HepG2 (cell line): ENCODE data around the gene TAS2R13. TPM values are rescaled to one million over a fixed set of nuclear protein-coding genes. Genes with fewer than 3 reads are reported as not detected.

Source experiments
- ATAC-seq: fragments of 200-7000 bp; cut with Tn5 transposase; 3 replicates; pipeline ENCODE4 v1.9.1; 2020; ENCODE audit warnings: mild to moderate bottlenecking, moderate library complexity
- BruUV-seq: library from RNA; stranded (reverse); fragments of 400-500 nt; replicated peaks from 2 replicates; lab custom pipeline; 2021; lab: Mats Ljungman, UMichigan
- CTCF ChIA-PET: fragments of 300-600 bp; formaldehyde crosslinking; extraction: SDS; loops from one replicate; lab custom pipeline; 2021; ENCODE audit warnings: low total read pairs, inconsistent platforms, low intra/inter-chr PET ratio; lab: Yijun Ruan, JAX
- POLR2A ChIA-PET: fragments of 350-600 bp; sonication (Branson Sonifier 250); formaldehyde crosslinking; loops from one replicate; lab custom pipeline; 2020; ENCODE audit warnings: antibody characterized with exemption, inconsistent platforms; lab: Yijun Ruan, JAX
- DNase-seq: peaks from one replicate; pipeline ENCODE4 v3.0.0-alpha.2; 2015; ENCODE audit warnings: low spot score
- FAIRE-seq: peaks from 3 replicates; lab custom pipeline; 2011; peaks lifted over from hg19 to GRCh38; lab: Jason Lieb, UNC
- H2AFZ ChIP-seq: one replicate; pipeline ENCODE4 v1.6.1; 2011; ENCODE audit warnings: low read length, inconsistent platforms
- H3K27ac ChIP-seq: fragments of 300-600 bp; 3 replicates; pipeline ENCODE4 v1.8.0; 2011; ENCODE audit warnings: mixed run types, mild to moderate bottlenecking, mixed read lengths, low read length, inconsistent platforms; ENCODE audit not compliant: insufficient read depth; ENCODE audit errors: extremely low read length
- H3K27me3 ChIP-seq, 2 experiments: fragments of 200-600 bp in 1 of 2; 2 replicates in 1 of 2; 3 replicates in 1 of 2; pipeline versions ENCODE4 v1.6.0 to v1.8.0; 2011; ENCODE audit warnings: low read length in 2 of 2, mild to moderate bottlenecking in 2 of 2, moderate library complexity in 2 of 2, inconsistent platforms in 1 of 2; ENCODE audit not compliant: insufficient read depth in 2 of 2, control insufficient read depth in 1 of 2
- H3K36me3 ChIP-seq, 2 experiments: fragments of 200-600 bp in 1 of 2; replicated peaks in 1 of 2; 2 replicates in 1 of 2; 3 replicates in 1 of 2; pipeline versions ENCODE4 v1.5.1 to v1.8.0; 2011; ENCODE audit warnings: low read length in 2 of 2, inconsistent platforms in 1 of 2; ENCODE audit not compliant: insufficient read depth in 2 of 2, control insufficient read depth in 1 of 2
- H3K4me1 ChIP-seq: 2 replicates; pipeline ENCODE4 v1.5.1; 2012; ENCODE audit warnings: low read length, inconsistent platforms; ENCODE audit not compliant: insufficient read depth
- H3K4me2 ChIP-seq: 2 replicates; pipeline ENCODE4 v1.6.0; 2011; ENCODE audit warnings: low read depth, low read length, inconsistent platforms
- H3K4me3 ChIP-seq, 3 experiments: fragments of 200-600 bp in 1 of 3; sonication (generic), shearing (Covaris generic) in 1 of 3; replicated peaks in 1 of 3; 2 replicates each; pipeline ENCODE4 v1.5.1; 2011 to 2016; ENCODE audit warnings: low read length in 3 of 3, inconsistent platforms in 2 of 3, low read depth in 2 of 3, mild to moderate bottlenecking in 2 of 3, control low read depth in 1 of 3, mixed read lengths in 1 of 3; ENCODE audit not compliant: insufficient read depth in 1 of 3
- H3K79me2 ChIP-seq: one replicate; pipeline ENCODE4 v1.6.1; 2011; ENCODE audit warnings: low read length, inconsistent platforms; ENCODE audit not compliant: insufficient read depth
- H3K9ac ChIP-seq: 2 replicates; pipeline ENCODE4 v1.6.0; 2011; ENCODE audit warnings: mild to moderate bottlenecking, low read depth, low read length, inconsistent platforms; ENCODE audit not compliant: insufficient read depth
- H3K9me3 ChIP-seq: 2 replicates; pipeline ENCODE4 v1.5.1; 2012; ENCODE audit warnings: mild to moderate bottlenecking, low read length
- H4K20me1 ChIP-seq: 2 replicates; pipeline ENCODE4 v1.6.0; 2011; ENCODE audit warnings: inconsistent platforms, mild to moderate bottlenecking, low read length, moderate library complexity; ENCODE audit not compliant: insufficient read depth
- ADNP ChIP-seq: sonication (generic); formaldehyde crosslinking; IDR thresholded peaks from 2 replicates; pipeline ENCODE4 v1.4.0; 2020; ENCODE audit warnings: missing genetic modification reagents
- AKAP8 ChIP-seq: sonication (generic); formaldehyde crosslinking; IDR thresholded peaks from 2 replicates; pipeline ENCODE4 v1.5.1; 2020; ENCODE audit warnings: mild to moderate bottlenecking, missing genetic modification reagents
- BORCS8-MEF2B ChIP-seq: sonication (generic); formaldehyde crosslinking; IDR thresholded peaks from 2 replicates; pipeline ENCODE4 v1.8.0; 2022; ENCODE audit warnings: mild to moderate bottlenecking, missing genetic modification reagents
- CC2D1A ChIP-seq: sonication (generic); formaldehyde crosslinking; IDR thresholded peaks from 2 replicates; pipeline ENCODE4 v1.8.1; 2023; ENCODE audit warnings: mild to moderate bottlenecking, missing genetic modification reagents
- EP300 ChIP-seq, 3 experiments: sonication (generic) in 1 of 3; formaldehyde crosslinking in 1 of 3; IDR thresholded peaks; 2 replicates each; pipeline versions ENCODE4 v1.5.1 to v1.6.1; 2011 to 2020; ENCODE audit warnings: low read depth in 2 of 3, low read length in 2 of 3, borderline replicate concordance in 1 of 3, improper control_type of control experiment in 1 of 3, mild to moderate bottlenecking in 1 of 3, missing genetic modification reagents in 1 of 3, moderate library complexity in 1 of 3
- HDAC6 ChIP-seq: fragments of 200-600 bp; sonication (generic); IDR thresholded peaks from 2 replicates; pipeline ENCODE4 v1.7.0; 2017; ENCODE audit warnings: mild to moderate bottlenecking, antibody characterized with exemption, low read length, low read depth
- MEF2D ChIP-seq: sonication (generic); formaldehyde crosslinking; IDR thresholded peaks from 2 replicates; pipeline ENCODE4 v1.5.1; 2020; ENCODE audit warnings: mild to moderate bottlenecking, missing genetic modification reagents
- PAF1 ChIP-seq: IDR thresholded peaks from 2 replicates; pipeline ENCODE4 v1.6.1; 2016; ENCODE audit warnings: missing genetic modification reagents, missing compliant biosample characterization
- RFX1 ChIP-seq: fragments of 450-650 bp; IDR thresholded peaks from 2 replicates; pipeline ENCODE4 v1.6.1; 2017
- SRSF9 ChIP-seq: fragments of 200-400 bp; formaldehyde crosslinking; IDR thresholded peaks from 2 replicates; pipeline ENCODE4 v1.6.1; 2018; ENCODE audit warnings: borderline replicate concordance, mild to moderate bottlenecking, low read depth, low read length; ENCODE audit not compliant: insufficient read depth, poor library complexity, severe bottlenecking
- SUZ12 ChIP-seq: fragments of 150-350 bp; IDR thresholded peaks from 2 replicates; pipeline ENCODE4 v1.6.1; 2014; ENCODE audit warnings: low read depth, low read length
- TMF1 ChIP-seq: sonication (generic); formaldehyde crosslinking; IDR thresholded peaks from 2 replicates; pipeline ENCODE4 v1.8.1; 2022; ENCODE audit warnings: low read depth, missing genetic modification reagents
- ZBTB38 ChIP-seq: sonication (generic); formaldehyde crosslinking; IDR thresholded peaks from 2 replicates; pipeline ENCODE4 v1.5.1; 2020; ENCODE audit warnings: mild to moderate bottlenecking, missing genetic modification reagents
- ZNF20 ChIP-seq: sonication (generic); formaldehyde crosslinking; IDR thresholded peaks from 2 replicates; pipeline ENCODE4 v1.4.0; 2020; ENCODE audit warnings: mild to moderate bottlenecking, moderate library complexity, missing genetic modification reagents
- ZNF468 ChIP-seq: sonication (generic); formaldehyde crosslinking; IDR thresholded peaks from 2 replicates; pipeline ENCODE4 v1.8.0; 2022; ENCODE audit warnings: mild to moderate bottlenecking, moderate library complexity, missing genetic modification reagents
- ZNF562 ChIP-seq: sonication (generic); formaldehyde crosslinking; IDR thresholded peaks from 2 replicates; pipeline ENCODE4 v1.8.0; 2022; ENCODE audit warnings: missing genetic modification reagents, borderline replicate concordance
- ZNF776 ChIP-seq: sonication (generic); formaldehyde crosslinking; IDR thresholded peaks from 2 replicates; pipeline ENCODE4 v1.4.0; 2020; ENCODE audit warnings: mild to moderate bottlenecking, missing genetic modification reagents
- ZNF841 ChIP-seq: sonication (generic); formaldehyde crosslinking; IDR thresholded peaks from 2 replicates; pipeline ENCODE4 v1.8.1; 2023; ENCODE audit warnings: missing genetic modification reagents, borderline replicate concordance
- ZSCAN31 ChIP-seq: sonication (generic); formaldehyde crosslinking; IDR thresholded peaks from 2 replicates; pipeline ENCODE4 v1.5.0; 2020; ENCODE audit warnings: low read depth, mild to moderate bottlenecking, missing genetic modification reagents
- in situ Hi-C: cut with HindIII; loops from 2 replicates; pipeline ENCODE4 v1.10.0; 2017; ENCODE audit warnings: low pct_unique_long_range_greater_than_20kb; ENCODE audit not compliant: extremely low pct_ligation_motif_present
- intact Hi-C: fragments of 100-400 bp; cut with micrococcal nuclease; formaldehyde crosslinking; loops from one replicate; pipeline ENCODE4 v1.10.0; 2022; ENCODE audit not compliant: unreplicated experiment
- polyA plus RNA-seq, 8 experiments: library from polyadenylated mRNA; depleted of rRNA in 3 of 8; stranded (reverse) in 7 of 8; unstranded in 1 of 8; fragments of >200 nt; fragmentation: Illumina TruSeq in 4 of 8; extraction: Trizol in 4 of 8; gene quantifications; 2 replicates each; pipeline versions ENCODE4 v1.2.1 to v1.2.3, GENCODE V29; 2011 to 2016; ENCODE audit warnings: low read depth in 4 of 8, missing spikeins in 1 of 8, mixed read lengths in 1 of 8; ENCODE audit not compliant: insufficient read depth in 1 of 8
- total RNA-seq, 5 experiments: library from RNA; depleted of rRNA; stranded (reverse); fragments of >200 nt; fragmentation: Illumina TruSeq; extraction: Trizol; gene quantifications; 2 replicates each; pipeline ENCODE4 v1.2.3, GENCODE V29; 2016; ENCODE audit warnings: low read depth in 1 of 5

TAS2R13 gene
- total and polyA plus RNA-seq, 2 of the 13 experiments (the other 11 are each of a cell fraction or from before 2014, with no cell fraction given), result 0.33 to 1.3 TPM

DNA sequence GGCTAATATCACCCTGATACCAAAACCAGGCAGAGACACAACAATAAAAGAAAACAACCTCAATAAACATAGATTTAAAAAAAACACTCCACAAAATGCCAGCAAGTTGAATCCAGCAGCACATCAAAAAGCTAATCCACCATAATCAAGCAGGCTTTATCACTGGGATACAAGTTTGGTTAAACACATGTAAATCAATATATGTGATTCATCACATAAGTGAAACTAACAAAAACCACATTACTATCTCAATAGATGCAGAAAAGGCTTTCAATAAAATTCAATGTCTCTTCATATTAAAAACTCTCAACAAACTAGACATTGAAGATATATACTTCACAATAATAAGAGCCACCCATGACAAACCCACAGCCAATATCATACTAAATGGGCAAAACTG, 46.7 kb upstream of the TAS2R13 start:
- in situ Hi-C loops, result no loop called here
- ATAC-seq (no peak), DNase-seq (no peak), FAIRE-seq (no peak)
- Histone ChIP-seq H3K36me3 (no peaks in the 10 kb centered on the region), H3K4me2 (no peak overlapping the region), H3K27ac (no peak overlapping the region), H4K20me1 (no peaks in the 10 kb centered on the region), H3K4me3 (no peak overlapping the region), H2AFZ (no peak overlapping the region), H3K9ac (no peak overlapping the region), H3K79me2 (peaks cover 6% of the 10 kb centered on the region), H3K4me1 (no peaks in the 10 kb centered on the region), H3K27me3 (no peaks in the 10 kb centered on the region), H3K9me3 (no peaks in the 10 kb centered on the region)
- BruUV-seq, result no TSS peak
- TF ChIP-seq MEF2D (CRISPR knock-in tag) (no peak), BORCS8-MEF2B (CRISPR knock-in tag) (no peak), SUZ12 (no peak), ZNF20 (CRISPR knock-in tag) (no peak), RFX1 (no peak), HDAC6 (no peak), AKAP8 (CRISPR knock-in tag) (no peak), ADNP (CRISPR knock-in tag) (no peak), ZBTB38 (no peak), PAF1 (CRISPR knock-in tag) (no peak), EP300 (IDR thresholded peaks at IDR 0.05; ENCODE audit: low read depth in 2 of 2, low read length in 2 of 2) (no peak), EP300 (CRISPR knock-in tag; IDR thresholded peaks at IDR 0.05; ENCODE audit: borderline replicate concordance) (no peak), TMF1 (CRISPR knock-in tag) (no peak), CC2D1A (no peak), ZNF841 (CRISPR knock-in tag) (no peak), SRSF9 (no peak), ZNF468 (CRISPR knock-in tag) (no peak), ZNF562 (no peak), ZSCAN31 (CRISPR knock-in tag) (no peak), ZNF776 (no peak)
- ChIA-PET CTCF (no interaction called here), POLR2A (no interaction called here)
- intact Hi-C loops, result no loop called here
